Parathyroid adenoma (tissue), 2 donors: ENCODE results near the gene DUOXA1.

ENCODE experiments used
- H2AFZ ChIP-seq: fragments of 300-600 bp; sonication (generic); one replicate; pipeline ENCODE4 v1.7.0; 2017; ENCODE audit warnings: antibody characterized with exemption, mild to moderate bottlenecking
- H3K27ac ChIP-seq: fragments of 300-600 bp; sonication (generic); one replicate; pipeline ENCODE4 v1.7.0; 2017
- H3K27me3 ChIP-seq: fragments of 300-600 bp; sonication (generic); one replicate; pipeline ENCODE4 v1.7.0; 2017; ENCODE audit warnings: low read length; ENCODE audit not compliant: control insufficient read depth, insufficient read depth
- H3K36me3 ChIP-seq: fragments of 300-600 bp; sonication (generic); one replicate; pipeline ENCODE4 v1.7.0; 2017; ENCODE audit warnings: low read length; ENCODE audit not compliant: control insufficient read depth, insufficient read depth
- H3K4me1 ChIP-seq: fragments of 300-600 bp; sonication (generic); one replicate; pipeline ENCODE4 v1.7.0; 2017; ENCODE audit warnings: control low read depth
- H3K4me2 ChIP-seq: fragments of 300-600 bp; sonication (generic); one replicate; pipeline ENCODE4 v1.7.0; 2017; ENCODE audit warnings: low read length
- H3K4me3 ChIP-seq: fragments of 300-600 bp; sonication (generic); one replicate; pipeline ENCODE4 v1.7.0; 2017; ENCODE audit warnings: low read depth, low read length
- H3K79me2 ChIP-seq: fragments of 300-600 bp; sonication (generic); one replicate; pipeline ENCODE4 v1.7.0; 2017; ENCODE audit warnings: control low read depth
- H3K9ac ChIP-seq: fragments of 300-600 bp; sonication (generic); one replicate; pipeline ENCODE4 v1.7.0; 2017; ENCODE audit warnings: mild to moderate bottlenecking
- H3K9me3 ChIP-seq: fragments of 300-600 bp; sonication (generic); one replicate; pipeline ENCODE4 v1.7.0; 2017; ENCODE audit warnings: low read length; ENCODE audit not compliant: control insufficient read depth
- TF ChIP-seq, protein P1 (sequence below): fragments of 300-600 bp; sonication (generic); IDR thresholded peaks from one replicate; pipeline ENCODE4 v1.7.0; 2017; ENCODE audit warnings: antibody characterized with exemption, mild to moderate bottlenecking
- donor health status: primary hyperparathyroidism.

DUOXA1 gene

DNA sequence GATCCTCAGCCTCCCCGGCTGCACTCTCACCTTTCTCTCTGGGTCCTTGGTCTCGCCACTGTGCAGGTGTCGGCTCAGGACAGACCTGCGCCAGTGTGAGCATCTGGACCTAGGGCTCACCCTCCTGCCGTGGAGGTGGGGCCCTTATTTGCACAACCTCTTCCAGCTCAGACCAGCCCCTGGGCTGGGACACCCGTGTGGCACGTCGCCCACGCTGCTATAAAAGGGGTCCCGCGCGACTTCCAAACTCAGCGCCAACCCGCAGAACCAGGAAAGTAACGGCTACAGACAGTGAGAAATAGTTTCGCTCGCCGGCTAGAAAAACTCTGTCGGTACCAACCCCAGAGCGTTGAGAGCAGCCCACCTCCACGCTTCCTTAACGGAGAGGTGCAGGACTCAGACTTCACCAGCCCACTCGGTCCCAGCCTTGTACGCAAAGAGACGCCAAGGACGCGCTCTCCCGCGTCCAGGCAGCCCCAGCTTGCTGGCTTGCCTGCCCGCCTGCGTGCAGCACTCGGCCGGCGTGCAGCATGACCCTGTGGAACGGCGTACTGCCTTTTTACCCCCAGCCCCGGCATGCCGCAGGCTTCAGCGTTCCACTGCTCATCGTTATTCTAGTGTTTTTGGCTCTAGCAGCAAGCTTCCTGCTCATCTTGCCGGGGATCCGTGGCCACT lies 15.5 kb downstream of the DUOXA1 start, which contains the start of the genes DUOX2 and DUOXA2:
DUOX2 (minus strand) TSS at position 97 of the 675 bp plus-strand sequence. CDS start 761 bp downstream, outside the sequence.
DUOXA2 (plus strand) TSS at position 251 of the 675 bp plus-strand sequence; CDS start at position 531, 280 bp downstream.
- no peaks in the 10 kb centered on the region for H3K27me3 ChIP-seq
- H3K4me2 ChIP-seq: peak within 1 kb of the TSS; percentile 12
- no peak within 1 kb of the TSS for H3K4me3 ChIP-seq
- no peak within 1 kb of the TSS for H3K27ac ChIP-seq
- TF ChIP-seq, protein P1, sequence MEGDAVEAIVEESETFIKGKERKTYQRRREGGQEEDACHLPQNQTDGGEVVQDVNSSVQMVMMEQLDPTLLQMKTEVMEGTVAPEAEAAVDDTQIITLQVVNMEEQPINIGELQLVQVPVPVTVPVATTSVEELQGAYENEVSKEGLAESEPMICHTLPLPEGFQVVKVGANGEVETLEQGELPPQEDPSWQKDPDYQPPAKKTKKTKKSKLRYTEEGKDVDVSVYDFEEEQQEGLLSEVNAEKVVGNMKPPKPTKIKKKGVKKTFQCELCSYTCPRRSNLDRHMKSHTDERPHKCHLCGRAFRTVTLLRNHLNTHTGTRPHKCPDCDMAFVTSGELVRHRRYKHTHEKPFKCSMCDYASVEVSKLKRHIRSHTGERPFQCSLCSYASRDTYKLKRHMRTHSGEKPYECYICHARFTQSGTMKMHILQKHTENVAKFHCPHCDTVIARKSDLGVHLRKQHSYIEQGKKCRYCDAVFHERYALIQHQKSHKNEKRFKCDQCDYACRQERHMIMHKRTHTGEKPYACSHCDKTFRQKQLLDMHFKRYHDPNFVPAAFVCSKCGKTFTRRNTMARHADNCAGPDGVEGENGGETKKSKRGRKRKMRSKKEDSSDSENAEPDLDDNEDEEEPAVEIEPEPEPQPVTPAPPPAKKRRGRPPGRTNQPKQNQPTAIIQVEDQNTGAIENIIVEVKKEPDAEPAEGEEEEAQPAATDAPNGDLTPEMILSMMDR: no peak
- H3K9me3 ChIP-seq: no peaks in the 10 kb centered on the region
- no peaks in the 10 kb centered on the region for H3K4me1 ChIP-seq
- no peak within 1 kb of the TSS for H3K9ac ChIP-seq
- no peak within 1 kb of the TSS for H2AFZ ChIP-seq
- H3K36me3 ChIP-seq: no peaks in the 10 kb centered on the region
- no peaks in the 10 kb centered on the region for H3K79me2 ChIP-seq

DNA sequence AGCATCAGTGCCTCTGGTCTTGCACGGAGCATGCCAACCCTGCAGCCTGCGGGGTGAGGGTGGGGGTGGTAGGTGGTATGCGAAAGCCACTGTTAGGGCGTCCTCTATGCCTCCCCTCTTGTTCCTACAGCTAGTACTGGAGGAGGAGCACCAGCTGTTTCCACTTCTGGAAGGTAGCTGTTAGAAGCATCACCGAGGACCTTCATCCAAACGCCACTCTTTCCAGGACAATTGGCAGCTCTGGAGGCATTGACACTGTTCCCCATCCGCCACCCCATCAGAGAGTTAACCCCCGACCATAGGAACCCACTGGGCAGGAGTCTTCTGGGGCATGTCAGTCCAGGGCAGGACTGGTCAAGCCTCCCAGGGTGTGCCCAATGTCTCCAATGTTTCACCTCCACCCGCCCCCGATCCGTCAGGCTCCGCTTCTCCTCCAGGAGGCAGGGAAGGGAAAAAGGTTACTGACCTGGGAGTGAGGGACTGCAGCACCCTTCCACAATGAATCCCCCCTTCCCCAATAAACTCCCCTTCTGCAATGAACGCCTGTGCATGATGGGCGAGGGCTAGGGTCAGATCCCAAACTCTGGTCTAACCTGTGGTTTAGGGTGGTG lies 16.2 kb downstream of the DUOXA1 start:
- H3K4me1 ChIP-seq: no peaks in the 10 kb centered on the region
- no peak overlapping the region for H3K4me3 ChIP-seq
- H3K27me3 ChIP-seq: no peaks in the 10 kb centered on the region
- H3K9me3 ChIP-seq: no peaks in the 10 kb centered on the region
- H3K36me3 ChIP-seq: no peaks in the 10 kb centered on the region
- no peak overlapping the region for H3K9ac ChIP-seq
- TF ChIP-seq, protein P1: no peak
- H2AFZ ChIP-seq: no peak overlapping the region
- no peaks in the 10 kb centered on the region for H3K79me2 ChIP-seq
- no peak overlapping the region for H3K27ac ChIP-seq
- no peak overlapping the region for H3K4me2 ChIP-seq

DNA sequence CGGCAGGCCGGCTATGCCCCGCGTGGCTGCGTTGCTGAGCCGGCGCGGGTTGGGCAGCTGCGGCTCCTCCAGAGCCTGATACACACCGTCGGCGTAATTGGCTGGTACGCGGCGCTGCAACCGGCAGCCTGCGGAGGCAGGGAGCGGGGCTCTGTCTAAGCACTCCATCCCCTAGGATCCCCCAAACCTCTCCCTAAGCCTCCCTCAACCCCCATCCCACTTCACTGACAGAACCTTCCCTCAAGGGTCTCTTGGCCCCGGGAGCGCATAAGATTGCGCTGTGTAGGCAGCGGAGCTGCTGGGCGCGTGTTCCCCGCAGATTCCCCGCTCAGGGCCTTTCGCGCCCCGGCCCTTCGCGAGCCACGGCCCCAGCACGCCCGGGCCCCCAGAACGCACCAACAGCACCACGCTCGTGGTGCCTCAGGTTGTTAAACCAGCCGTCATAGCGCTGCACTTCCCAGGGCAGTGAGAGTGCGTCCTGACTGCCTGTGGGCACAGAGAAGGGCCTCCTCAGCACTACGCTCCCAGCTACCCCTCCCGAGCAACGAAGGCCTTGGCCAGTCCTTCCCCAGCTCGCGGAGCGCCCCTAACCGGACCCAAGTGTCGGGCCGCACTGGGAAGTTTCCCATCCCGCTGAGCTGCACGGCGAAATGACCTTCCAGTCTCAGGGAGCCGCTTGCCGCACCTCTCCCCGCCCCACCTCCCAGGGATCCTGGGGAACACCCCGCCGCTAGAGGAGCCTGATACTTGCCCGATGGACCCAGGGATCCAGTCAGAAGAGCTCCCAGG lies 16.9 kb downstream of the DUOXA1 start:
- H3K4me3 ChIP-seq: no peak overlapping the region
- TF ChIP-seq, protein P1: no peak
- H3K9me3 ChIP-seq: no peaks in the 10 kb centered on the region
- H3K4me2 ChIP-seq: peak overlapping the region; percentile 26
- no peak overlapping the region for H2AFZ ChIP-seq
- H3K79me2 ChIP-seq: no peaks in the 10 kb centered on the region
- H3K9ac ChIP-seq: no peak overlapping the region
- H3K27me3 ChIP-seq: no peaks in the 10 kb centered on the region
- H3K36me3 ChIP-seq: no peaks in the 10 kb centered on the region
- no peak overlapping the region for H3K27ac ChIP-seq
- no peaks in the 10 kb centered on the region for H3K4me1 ChIP-seq

DNA sequence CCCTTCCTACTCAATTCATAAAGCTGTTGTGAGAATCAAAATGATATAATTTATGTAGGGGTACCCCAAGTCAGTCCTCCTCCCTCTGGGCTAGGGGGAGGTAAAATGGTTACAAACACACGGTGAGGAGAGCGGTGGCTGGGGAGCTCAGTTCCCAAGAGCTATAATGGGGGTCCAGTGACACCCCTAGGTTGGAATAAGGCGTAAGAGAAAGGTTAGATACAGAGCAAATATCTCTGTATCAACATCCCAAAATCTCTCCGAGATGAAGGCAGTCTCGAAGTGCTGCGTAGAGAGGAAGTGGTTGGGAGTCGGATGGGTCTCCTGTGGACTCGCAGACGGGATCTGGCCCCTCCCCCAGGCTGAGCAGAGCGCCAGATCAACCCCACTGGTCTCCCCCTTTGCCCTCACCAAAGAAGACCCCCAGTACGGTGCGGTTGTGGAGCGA lies 17.5 kb downstream of the DUOXA1 start:
- Histone ChIP-seq H3K79me2 (no peaks in the 10 kb centered on the region), H2AFZ (no peak overlapping the region), H3K9ac (no peak overlapping the region), H3K4me1 (no peaks in the 10 kb centered on the region), H3K4me3 (no peak overlapping the region), H3K9me3 (no peaks in the 10 kb centered on the region), H3K4me2 (peak overlapping the region; percentile 26), H3K27me3 (no peaks in the 10 kb centered on the region), H3K27ac (no peak overlapping the region), H3K36me3 (no peaks in the 10 kb centered on the region)
- TF ChIP-seq, protein P1: no peak
